GM12875 (cell line): ENCODE measurements around the gene ATG2B.

Experiments
- H3K4me3 ChIP-seq: one replicate; pipeline ENCODE4 v1.5.1; 2011; ENCODE audit warnings: low read depth, low read length, control low read depth
- CTCF ChIP-seq: IDR thresholded peaks from 2 replicates; pipeline ENCODE4 v1.5.1; 2011; ENCODE audit warnings: low read depth, mild to moderate bottlenecking, control low read depth, inconsistent platforms, low read length, moderate library complexity, borderline replicate concordance; ENCODE audit not compliant: insufficient read depth

ATG2B gene

GRCh38 chr14:96280104-96280503 is 83.0 kb downstream of the ATG2B start:
- no peak overlapping the region for H3K4me3 ChIP-seq
- no peak for TF ChIP-seq CTCF

GRCh38 chr14:96279564-96279963 is 83.6 kb downstream of the ATG2B start:
- no peak for TF ChIP-seq CTCF
- H3K4me3 ChIP-seq, result no peak overlapping the region

GRCh38 chr14:96277890-96278289 is 85.3 kb downstream of the ATG2B start:
- TF ChIP-seq CTCF, result no peak
- no peak overlapping the region for H3K4me3 ChIP-seq

- TF ChIP-seq CTCF, result peak; percentile 92
- no peak overlapping the region for H3K4me3 ChIP-seq
Observed at GRCh38 chr14:96275177-96276112, 87.7 kb downstream of the ATG2B start.

GRCh38 chr14:96274543-96274942 is 88.6 kb downstream of the ATG2B start:
- no peak overlapping the region for H3K4me3 ChIP-seq
- no peak for TF ChIP-seq CTCF

GRCh38 chr14:96274122-96274521 is 89.0 kb downstream of the ATG2B start:
- no peak overlapping the region for H3K4me3 ChIP-seq
- no peak for TF ChIP-seq CTCF

GRCh38 chr14:96273629-96274028 is 89.5 kb downstream of the ATG2B start:
- H3K4me3 ChIP-seq, result no peak overlapping the region
- TF ChIP-seq CTCF, result no peak
